Gastroesophageal sphincter (tissue), 4 donors: ENCODE data around the gene SPATA17. TPM values are rescaled to one million over a fixed set of nuclear protein-coding genes. Genes with fewer than 3 reads are reported as not detected.

Source experiments
- ATAC-seq: fragments of 150-250 bp; one replicate; pipeline ENCODE4 v1.9.1; 2016; ENCODE audit warnings: mild to moderate bottlenecking, moderate library complexity
- H3K27ac ChIP-seq, 4 donors: fragments of 200-600 bp; sonication (generic) in 3 of 4; 1 replicate in 3 of 4; 2 replicates in 1 of 4; pipeline ENCODE4 v1.5.1; 2016 to 2019
- H3K27me3 ChIP-seq: fragments of 200-600 bp; sonication (generic); one replicate; pipeline ENCODE4 v1.5.1; 2019
- H3K36me3 ChIP-seq, 2 donors: fragments of 200-600 bp; sonication (generic); one replicate each; pipeline ENCODE4 v1.5.1; 2019; ENCODE audit warnings: control low read depth in 1 of 2
- H3K4me1 ChIP-seq, 3 donors: fragments of 200-600 bp; sonication (generic); 1 replicate in 2 of 3; 2 replicates in 1 of 3; pipeline ENCODE4 v1.5.1; 2016 to 2019; ENCODE audit warnings: control low read depth in 2 of 3
- H3K4me3 ChIP-seq, 2 donors: fragments of 200-600 bp; sonication (generic); one replicate each; pipeline ENCODE4 v1.5.1; 2019; ENCODE audit warnings: mild to moderate bottlenecking in 1 of 2, moderate library complexity in 1 of 2
- H3K9me3 ChIP-seq, 3 donors: fragments of 200-600 bp; sonication (generic); one replicate each; pipeline ENCODE4 v1.5.1; 2017 to 2019; ENCODE audit warnings: control low read depth in 2 of 3
- CTCF ChIP-seq, 4 experiments: fragments of 200-600 bp in 2 of 4; fragments of 450-650 bp in 2 of 4; sonication (generic) in 1 of 4; IDR thresholded peaks; one replicate each; pipeline ENCODE4 v1.5.1; 2017 to 2019; ENCODE audit warnings: antibody characterized with exemption in 4 of 4, mild to moderate bottlenecking in 2 of 4, moderate library complexity in 2 of 4
- EP300 ChIP-seq: sonication (generic); formaldehyde crosslinking; IDR thresholded peaks from one replicate; pipeline ENCODE4 v1.6.1; 2017; ENCODE audit warnings: antibody characterized with exemption, mild to moderate bottlenecking
- POLR2A ChIP-seq, 2 donors: fragments of 450-650 bp; IDR thresholded peaks; one replicate each; pipeline ENCODE4 v1.6.1; 2017; ENCODE audit warnings: antibody characterized with exemption in 2 of 2, mild to moderate bottlenecking in 2 of 2, moderate library complexity in 1 of 2
- POLR2AphosphoS5 ChIP-seq: sonication (generic); formaldehyde crosslinking; IDR thresholded peaks from one replicate; pipeline ENCODE4 v1.6.1; 2017; ENCODE audit warnings: antibody characterized with exemption
- WGBS, 2 donors: methylation state at CpG; one replicate each; pipeline ENCODE4 v1.1.5; 2018; ENCODE audit warnings: low coverage in 1 of 2; 5-methylcytosine and 5-hydroxymethylcytosine counted together
- total RNA-seq, 4 donors: library from RNA; depleted of rRNA; stranded (reverse); fragments of >200 nt; gene quantifications; one replicate each; pipeline ENCODE4 v1.1.0, GENCODE V29; 2016

Gene SPATA17
- total RNA-seq, 4 donors from 2014 or later, result 0.13 to 0.62 (median 0.19) TPM; not detected in 1

- 88 to 90% methylated on average over 4 to 5 of the region's 5 CpGs for WGBS, 2 donors
- Histone ChIP-seq H3K27me3 (no peaks in the 10 kb centered on the region), H3K4me3 (no peak overlapping the region), H3K4me1 (no peaks in the 10 kb centered on the region), H3K27ac (no peak overlapping the region), H3K36me3 (no peaks in the 10 kb centered on the region), H3K9me3 (no peaks in the 10 kb centered on the region)
- no peak for ATAC-seq
- TF ChIP-seq CTCF (IDR thresholded peaks at IDR 0.05) (no peak), EP300 (no peak), POLR2A (IDR thresholded peaks at IDR 0.05) (no peak), POLR2AphosphoS5 (no peak)
These were observed 81.9 kb downstream of the SPATA17 start for GRCh38 chr1:217712925-217713597.

GRCh38 chr1:217715681-217716080, 84.5 kb downstream of the SPATA17 start:
- TF ChIP-seq POLR2A (IDR thresholded peaks at IDR 0.05) (no peak), CTCF (IDR thresholded peaks at IDR 0.05) (no peak), POLR2AphosphoS5 (no peak), EP300 (no peak)
- 65 to 78% methylated on average over 4 of the region's 4 CpGs for WGBS, 2 donors
- H3K36me3 ChIP-seq, result no peaks in the 10 kb centered on the region

DNA sequence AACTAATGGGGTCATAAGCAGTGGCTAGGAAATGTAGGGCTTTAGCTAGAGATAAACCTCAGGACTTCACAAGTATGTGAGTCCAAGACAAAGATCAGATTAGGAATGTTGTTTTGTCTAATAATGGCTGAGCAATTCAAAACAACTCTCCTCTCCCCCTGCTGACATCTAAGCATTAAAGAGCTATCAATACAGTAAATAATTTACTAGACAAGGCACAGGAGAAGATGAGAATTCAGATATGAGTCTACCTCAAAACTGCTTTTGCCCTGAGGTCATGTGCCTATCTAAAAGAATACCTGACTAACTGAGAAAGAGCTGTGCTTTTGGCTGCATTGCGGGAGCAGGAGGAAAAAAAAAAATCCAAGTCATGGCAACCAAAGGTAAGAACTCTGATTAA, 86.8 kb downstream of the SPATA17 start:
- Histone ChIP-seq H3K9me3 (peaks cover 0 to 4% (median 0%) of the 10 kb centered on the region in 3 donors), H3K27me3 (no peaks in the 10 kb centered on the region), H3K27ac (no peak overlapping the region), H3K36me3 (no peaks in the 10 kb centered on the region), H3K4me3 (no peak overlapping the region), H3K4me1 (no peaks in the 10 kb centered on the region)
- ATAC-seq, result no peak
- 100% methylated on average over 1 of the region's 1 CpG; no CpG with 5 or more reads in 1 of the 2 donors for WGBS, 2 donors
- TF ChIP-seq EP300 (no peak), CTCF (IDR thresholded peaks at IDR 0.05) (no peak), POLR2A (IDR thresholded peaks at IDR 0.05) (no peak), POLR2AphosphoS5 (no peak)

More at GRCh38 chr1:217715681-217716080, 84.5 kb downstream of the SPATA17 start:
- H3K4me1 ChIP-seq, result no peaks in the 10 kb centered on the region
- H3K9me3 ChIP-seq, result peaks cover 0 to 4% (median 0%) of the 10 kb centered on the region in 3 donors
- H3K27me3 ChIP-seq, result no peaks in the 10 kb centered on the region
- H3K4me3 ChIP-seq, result no peak overlapping the region
- H3K27ac ChIP-seq, result no peak overlapping the region
- ATAC-seq, result no peak

DNA sequence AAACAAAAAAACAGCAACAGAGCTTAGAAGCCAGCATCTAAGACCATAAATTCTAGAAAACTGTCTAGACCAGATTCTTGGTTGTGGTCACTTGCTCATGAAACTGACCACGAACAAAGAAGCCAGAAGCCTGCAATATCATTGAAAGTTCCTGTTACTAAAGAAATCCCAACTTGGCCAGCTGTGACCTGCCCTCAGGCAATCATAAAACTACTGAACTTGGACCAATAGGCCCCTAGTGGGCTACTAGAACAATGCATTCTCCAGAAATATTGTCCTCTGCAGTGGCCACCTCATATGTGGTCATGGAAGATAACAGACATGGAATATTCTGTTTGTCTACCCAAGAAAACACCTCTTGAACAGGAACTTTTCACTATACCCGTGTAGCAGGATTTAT, 87.7 kb downstream of the SPATA17 start:
- H3K27me3 ChIP-seq, result no peaks in the 10 kb centered on the region
- H3K27ac ChIP-seq, result no peak overlapping the region
- H3K9me3 ChIP-seq, result peaks cover 0 to 4% (median 0%) of the 10 kb centered on the region in 3 donors
- H3K4me3 ChIP-seq, result no peak overlapping the region
- 77 to 93% methylated on average over 2 of the region's 2 CpGs for WGBS, 2 donors
- ATAC-seq, result no peak
- H3K4me1 ChIP-seq, result no peaks in the 10 kb centered on the region
- H3K36me3 ChIP-seq, result no peaks in the 10 kb centered on the region
- TF ChIP-seq CTCF (IDR thresholded peaks at IDR 0.05) (no peak), POLR2A (IDR thresholded peaks at IDR 0.05) (no peak), EP300 (no peak), POLR2AphosphoS5 (no peak)

GRCh38 chr1:217721692-217722091, 90.5 kb downstream of the SPATA17 start:
- 11 to 25% methylated on average over 1 of the region's 1 CpG for WGBS, 2 donors

More at GRCh38 chr1:217721692-217722091, 90.5 kb downstream of the SPATA17 start:
- Histone ChIP-seq H3K4me1 (no peaks in the 10 kb centered on the region), H3K36me3 (no peaks in the 10 kb centered on the region), H3K27ac (no peak overlapping the region), H3K27me3 (no peaks in the 10 kb centered on the region), H3K4me3 (no peak overlapping the region), H3K9me3 (peaks cover 0 to 4% (median 0%) of the 10 kb centered on the region in 3 donors)
- TF ChIP-seq POLR2AphosphoS5 (no peak), CTCF (IDR thresholded peaks at IDR 0.05) (no peak), EP300 (no peak), POLR2A (IDR thresholded peaks at IDR 0.05) (no peak)
- no peak for ATAC-seq
